HG02642 (cell line): ENCODE data around the gene ICAM5.
"Not testable (repeated sequence)": the region's sequence is repeated elsewhere in the genome, so short reads cannot be mapped to it uniquely, and the experiment has no call there.

Experiments used
- ATAC-seq: cut with Tn5 transposase; IDR thresholded peaks from one replicate; pipeline ENCODE4 v1.9.1; 2021; ENCODE audit warnings: mild to moderate bottlenecking; ENCODE audit not compliant: unreplicated experiment, poor library complexity

The ICAM5 gene

DNA sequence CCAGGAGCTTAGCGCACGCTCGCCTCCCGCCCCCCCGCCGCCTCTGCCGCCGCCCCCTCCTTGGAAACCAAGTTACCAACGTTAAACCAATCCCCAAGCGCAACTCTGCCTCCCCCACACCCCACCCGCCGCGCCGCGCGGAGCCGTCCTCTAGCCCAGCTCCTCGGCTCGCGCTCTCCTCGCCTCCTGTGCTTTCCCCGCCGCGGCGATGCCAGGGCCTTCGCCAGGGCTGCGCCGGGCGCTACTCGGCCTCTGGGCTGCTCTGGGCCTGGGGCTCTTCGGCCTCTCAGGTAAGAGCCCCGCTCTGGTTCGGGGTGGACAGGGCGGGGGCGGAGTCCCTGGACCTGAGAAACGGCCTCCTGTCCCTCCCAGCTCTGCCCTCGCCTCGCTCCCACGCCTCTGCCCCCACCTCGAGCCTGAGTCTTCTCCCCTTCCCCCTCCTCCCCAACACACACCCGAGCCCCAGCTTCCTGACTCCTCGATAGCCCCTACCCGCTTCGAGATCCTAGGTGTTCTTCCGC is at the start of gene ICAM5:
TSS of gene ICAM5 (plus strand) at position 117 of the 521 bp plus-strand sequence. CDS start at position 209, 92 bp downstream.
- ATAC-seq, result no peak

GRCh38 chr19:10241826-10242449 is 47.8 kb upstream of the ICAM5 start:
- not testable (repeated sequence) for ATAC-seq

GRCh38 chr19:10243606-10244005 is 46.1 kb upstream of the ICAM5 start:
- ATAC-seq, result no peak

GRCh38 chr19:10245189-10245939 is 44.4 kb upstream of the ICAM5 start:
- ATAC-seq, result no peak

DNA sequence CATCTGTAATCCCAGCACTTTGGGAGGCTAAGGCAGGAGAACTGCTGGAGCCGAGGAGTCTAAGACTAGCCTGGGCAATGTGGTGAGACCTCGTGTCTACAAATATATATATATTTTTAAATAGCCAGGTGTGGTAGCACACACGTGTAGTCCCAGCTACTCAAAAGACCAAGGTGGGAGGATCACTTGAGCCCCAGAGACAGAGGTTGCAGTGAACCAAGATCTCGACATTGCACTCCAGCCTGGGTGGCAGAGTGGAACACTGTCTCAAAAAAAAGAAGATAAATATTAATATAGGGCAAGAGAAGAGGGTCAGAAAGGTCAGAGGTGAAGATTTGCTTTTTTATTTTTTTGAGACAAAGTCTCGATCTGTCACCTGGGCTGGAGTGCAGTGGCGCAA is 43.2 kb upstream of the ICAM5 start:
- ATAC-seq, result no peak

DNA sequence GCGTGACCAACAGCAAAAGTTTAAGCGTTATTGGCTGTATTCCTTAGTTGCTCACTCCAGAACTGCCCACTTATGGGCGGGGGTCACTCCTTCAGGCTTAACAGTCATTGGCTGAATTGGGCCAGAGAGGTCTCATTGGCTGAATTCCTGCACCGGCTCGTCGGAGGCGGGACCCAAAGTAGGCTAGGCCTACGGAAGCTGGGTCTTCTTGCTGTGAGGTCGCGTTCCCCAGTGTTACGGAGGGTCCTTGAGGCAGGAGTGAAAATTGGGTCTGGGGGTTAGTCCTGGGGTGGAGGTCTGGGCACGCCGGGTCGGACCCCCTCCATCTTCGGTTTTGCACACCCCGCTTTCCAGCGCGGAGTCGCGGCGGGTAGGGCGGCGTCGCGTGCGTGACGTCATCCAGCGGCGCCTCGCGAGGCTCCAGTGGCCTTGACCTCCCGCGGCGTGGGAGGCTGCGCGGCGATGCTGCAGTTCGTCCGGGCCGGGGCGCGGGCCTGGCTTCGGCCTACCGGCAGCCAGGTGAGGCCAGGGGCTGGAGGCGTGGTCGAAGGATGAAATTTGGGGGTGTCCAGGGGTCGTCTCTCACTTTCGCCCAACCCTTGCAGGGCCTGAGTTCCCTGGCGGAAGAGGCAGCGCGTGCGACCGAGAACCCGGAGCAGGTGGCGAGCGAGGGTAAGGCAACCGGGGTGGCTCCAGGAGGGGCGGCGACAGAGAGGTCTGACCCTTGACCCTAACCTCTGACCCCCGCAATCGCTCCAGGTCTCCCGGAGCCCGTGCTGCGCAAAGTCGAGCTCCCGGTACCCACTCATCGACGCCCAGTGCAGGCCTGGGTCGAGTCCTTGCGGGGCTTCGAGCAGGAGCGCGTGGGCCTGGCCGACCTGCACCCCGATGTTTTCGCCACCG is 37.7 kb upstream of the ICAM5 start, which contains the start of gene MRPL4:
TSS of gene MRPL4 (plus strand) at position 423 of the 903 bp plus-strand sequence. CDS start at position 463, 40 bp downstream.
- ATAC-seq, result peak; percentile 88

DNA sequence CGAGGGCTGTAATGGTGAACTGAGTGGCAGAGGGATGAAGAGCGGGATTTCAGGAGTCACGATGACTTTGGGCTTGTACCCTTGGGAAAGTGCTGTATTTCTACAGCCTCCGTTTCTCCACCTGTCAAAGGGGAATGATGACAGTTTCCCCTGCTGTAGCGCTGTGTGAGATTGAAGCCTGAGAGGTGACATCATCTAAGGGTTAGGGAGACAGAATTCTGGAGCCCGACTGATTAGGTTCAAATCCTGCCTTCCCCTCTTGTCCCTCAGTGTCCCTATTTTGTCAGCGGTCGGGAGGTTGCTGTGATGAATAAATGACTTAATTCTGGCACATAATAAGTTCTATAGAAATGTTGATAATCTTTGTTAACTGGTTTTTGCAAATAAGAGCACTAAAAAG is 37.0 kb upstream of the ICAM5 start:
- ATAC-seq, result no peak

- no peak for ATAC-seq
These were observed 35.5 kb upstream of the ICAM5 start for GRCh38 chr19:10254244-10254643.

DNA sequence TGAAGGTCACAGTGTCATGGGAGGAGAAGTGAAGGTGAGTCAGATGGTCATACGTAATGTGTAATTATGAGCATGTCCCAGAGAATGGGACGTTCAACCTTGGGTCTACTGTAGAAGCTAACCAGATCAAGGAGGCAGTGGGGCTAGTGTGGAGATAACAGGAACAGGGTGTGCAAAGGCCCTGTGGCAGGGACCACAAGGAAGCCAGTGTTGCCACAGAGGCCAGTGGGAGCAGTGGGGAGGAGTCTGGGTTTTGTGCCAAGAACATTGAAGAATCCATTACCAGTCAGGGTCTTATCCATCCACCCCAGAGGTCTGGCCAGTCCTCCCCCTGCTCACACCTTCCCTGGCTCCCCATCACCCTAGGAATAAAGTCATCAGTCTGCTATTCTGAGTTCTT is 34.4 kb upstream of the ICAM5 start:
- no peak for ATAC-seq

DNA sequence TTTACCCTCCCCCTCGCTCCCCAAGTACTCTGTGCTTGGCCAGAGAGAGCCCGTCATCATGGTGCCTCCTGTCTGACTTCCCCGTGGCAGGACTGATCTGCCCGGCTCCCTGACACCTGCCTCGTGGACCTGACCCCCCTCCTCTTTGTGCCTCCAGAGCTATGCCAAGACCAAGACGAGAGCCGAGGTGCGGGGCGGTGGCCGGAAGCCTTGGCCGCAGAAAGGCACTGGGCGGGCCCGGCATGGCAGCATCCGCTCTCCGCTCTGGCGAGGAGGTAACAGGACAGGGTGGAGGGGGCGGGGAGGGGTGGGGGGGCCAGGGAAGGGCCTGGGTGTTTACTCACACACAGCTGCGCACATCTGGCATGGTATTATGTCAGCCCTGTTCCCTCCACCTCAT is 33.2 kb upstream of the ICAM5 start:
- no peak for ATAC-seq

GRCh38 chr19:10256970-10257615 is 32.7 kb upstream of the ICAM5 start:
- no peak for ATAC-seq

DNA sequence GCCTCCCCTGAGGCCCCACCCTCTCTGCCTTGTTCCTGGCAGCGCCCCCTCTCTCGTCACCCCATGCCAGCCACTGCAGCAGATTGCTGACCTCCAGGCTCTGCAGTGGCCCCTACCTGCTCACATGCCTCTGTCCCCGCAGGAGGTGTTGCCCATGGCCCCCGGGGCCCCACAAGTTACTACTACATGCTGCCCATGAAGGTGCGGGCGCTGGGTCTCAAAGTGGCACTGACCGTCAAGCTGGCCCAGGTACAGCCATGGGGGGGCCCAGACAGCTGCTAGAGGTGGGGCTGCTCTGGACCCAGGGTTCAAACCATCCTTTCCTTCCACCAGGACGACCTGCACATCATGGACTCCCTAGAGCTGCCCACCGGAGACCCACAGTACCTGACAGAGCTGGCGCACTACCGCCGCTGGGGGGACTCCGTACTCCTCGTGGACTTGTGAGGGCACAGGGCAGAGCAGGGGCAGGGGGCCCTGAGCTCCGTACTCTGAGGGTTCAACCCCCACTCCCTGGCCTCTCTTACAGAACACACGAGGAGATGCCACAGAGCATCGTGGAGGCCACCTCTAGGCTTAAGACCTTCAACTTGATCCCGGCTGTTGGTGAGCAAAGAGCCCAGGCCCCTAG is 31.6 kb upstream of the ICAM5 start:
- no peak for ATAC-seq

GRCh38 chr19:10259162-10259905 is 30.4 kb upstream of the ICAM5 start:
- no peak for ATAC-seq

DNA sequence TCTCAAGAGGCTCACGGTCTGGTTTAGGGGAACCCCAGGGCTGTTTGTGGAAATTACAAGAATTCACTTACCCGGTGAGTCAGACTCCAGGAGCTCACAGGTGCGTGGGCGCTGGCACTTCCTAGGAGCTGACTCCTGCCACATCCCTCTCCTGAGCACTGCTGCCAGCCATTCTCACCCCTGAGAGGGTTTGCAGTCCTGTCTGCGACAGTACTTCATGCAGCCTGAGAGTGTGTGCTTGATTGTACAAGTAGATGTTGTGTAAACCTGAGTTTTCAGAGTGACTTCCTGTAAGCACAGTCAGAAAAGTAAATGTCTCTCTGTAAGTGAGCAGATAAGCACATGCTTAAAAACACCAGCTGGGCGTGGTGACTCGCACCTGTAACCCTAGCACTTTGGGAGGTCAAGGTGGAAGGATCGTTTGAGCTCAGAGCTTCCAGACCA is 29.6 kb upstream of the ICAM5 start:
- no peak for ATAC-seq

DNA sequence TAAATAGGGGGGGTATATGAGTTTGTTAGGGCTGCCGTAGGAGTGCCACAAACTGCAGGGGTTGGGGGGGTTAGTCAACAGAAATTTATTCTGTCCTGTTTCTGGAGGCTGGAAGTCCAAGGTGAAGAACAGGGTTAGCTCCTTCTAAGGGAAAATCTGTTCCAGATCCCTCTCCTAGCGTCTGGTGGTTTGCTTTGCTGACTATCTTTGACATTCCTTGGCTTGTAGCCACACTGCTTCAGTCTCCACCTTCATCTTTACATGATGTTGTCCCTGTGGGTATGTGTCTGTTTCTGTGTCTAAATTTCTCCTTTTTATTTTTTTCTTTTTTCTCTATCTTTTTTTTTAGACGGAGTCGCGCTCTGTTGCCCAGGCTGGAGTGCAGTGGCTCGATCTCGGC is 27.0 kb upstream of the ICAM5 start:
- ATAC-seq, result no peak

DNA sequence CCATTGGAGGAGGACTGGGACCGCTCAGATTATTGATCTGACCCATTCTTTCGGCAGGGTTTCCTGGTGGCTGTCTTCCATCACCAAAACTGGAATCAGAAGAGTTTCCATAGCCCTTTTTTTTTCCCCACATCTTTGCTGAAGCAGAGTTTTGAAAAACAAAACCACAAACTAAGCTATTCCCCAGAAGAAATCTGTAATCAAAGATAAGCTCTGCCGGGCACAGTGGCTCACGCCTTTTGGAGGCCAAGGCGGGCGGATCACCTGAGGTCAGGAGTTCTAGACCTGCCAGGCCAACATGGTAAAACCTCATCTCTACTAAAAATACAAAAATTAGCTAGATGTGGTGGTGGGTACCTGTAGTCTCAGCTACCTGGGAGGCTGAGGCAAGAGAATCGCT is 23.0 kb upstream of the ICAM5 start:
- no peak for ATAC-seq

DNA sequence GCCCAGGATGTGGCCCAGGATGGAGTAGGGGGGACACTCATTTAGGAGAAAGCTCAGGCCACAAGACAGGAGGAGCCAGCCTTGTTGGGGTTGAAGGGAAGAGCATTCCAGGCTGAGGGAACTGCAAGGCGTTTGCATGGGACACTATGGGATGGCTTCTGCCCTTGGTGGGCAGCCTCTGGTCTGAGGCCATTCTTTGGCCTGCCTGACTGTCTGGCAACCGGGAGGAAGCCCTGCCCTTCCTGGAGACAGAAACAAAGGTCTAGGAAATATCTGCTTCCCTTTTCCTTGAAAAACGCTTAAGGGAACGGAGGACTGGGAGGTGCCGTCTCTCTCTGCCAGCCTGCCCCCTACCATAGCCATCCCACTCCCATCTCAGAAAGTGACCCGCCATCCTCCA is 21.7 kb upstream of the ICAM5 start:
- no peak for ATAC-seq

GRCh38 chr19:10269333-10270179 is 20.2 kb upstream of the ICAM5 start:
- ATAC-seq, result peak; percentile 46
